Measurements from ENCODE around the gene LARP1B.

Gene LARP1B

DNA sequence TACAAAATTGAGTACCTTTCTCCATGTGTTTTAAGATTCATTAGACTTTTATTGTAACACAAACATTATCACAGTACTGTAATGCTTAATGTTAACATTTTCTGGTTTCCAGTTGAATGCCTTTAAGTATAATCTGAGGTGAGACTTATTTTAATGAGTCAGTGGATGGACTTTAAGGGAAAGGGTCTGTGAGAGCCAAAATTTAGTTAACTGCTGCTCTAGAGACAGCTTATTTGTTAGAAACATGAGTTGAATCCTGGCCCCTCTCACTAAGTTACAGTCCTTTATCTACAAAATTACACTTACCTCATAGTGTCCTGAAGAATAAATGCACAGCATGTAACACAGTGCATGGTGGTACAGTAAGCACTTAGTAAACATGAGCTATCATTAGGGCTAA is 160.5 kb downstream of the LARP1B start:
- TF ChIP-seq MYC (IDR thresholded peaks at IDR 0.05; ENCODE audit: low read depth, low read length) (no peak), POLR2A (IDR thresholded peaks at IDR 0.05; ENCODE audit: extremely low read depth, insufficient read length) (no peak)
- TF ChIP-seq, protein P1, sequence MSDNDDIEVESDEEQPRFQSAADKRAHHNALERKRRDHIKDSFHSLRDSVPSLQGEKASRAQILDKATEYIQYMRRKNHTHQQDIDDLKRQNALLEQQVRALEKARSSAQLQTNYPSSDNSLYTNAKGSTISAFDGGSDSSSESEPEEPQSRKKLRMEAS (IDR thresholded peaks at IDR 0.05; ENCODE audit: low read depth, low read length), result no peak
- DNase-seq (ENCODE audit: low read depth), result no peak
- H3K4me3 ChIP-seq (ENCODE audit: low read depth, low read length), result no peak overlapping the region

DNA sequence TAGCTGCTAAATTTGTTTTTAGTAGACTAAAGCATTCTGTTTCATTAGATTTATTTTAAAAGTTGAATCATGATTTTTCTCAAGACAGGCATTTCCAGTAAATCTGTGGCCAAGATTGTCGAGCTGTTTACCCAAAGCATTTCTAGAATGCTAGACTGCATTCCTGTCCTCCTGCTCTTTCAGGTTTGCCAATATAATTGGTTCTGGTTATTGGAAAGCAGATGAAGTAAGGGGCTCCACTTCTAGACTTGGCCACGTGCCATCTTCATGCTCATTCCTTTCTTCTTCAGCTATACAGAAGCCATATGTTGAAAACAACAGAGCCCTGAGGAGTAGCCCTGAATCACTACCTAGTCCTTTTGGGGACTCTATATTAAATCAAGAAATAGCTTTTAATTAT is 164.0 kb downstream of the LARP1B start:
- DNase-seq (ENCODE audit: low read depth), result no peak
- H3K4me3 ChIP-seq (ENCODE audit: low read depth, low read length), result no peak overlapping the region
- TF ChIP-seq POLR2A (IDR thresholded peaks at IDR 0.05; ENCODE audit: extremely low read depth, insufficient read length), result no peak
- no peak for TF ChIP-seq MYC (IDR thresholded peaks at IDR 0.05; ENCODE audit: low read depth, low read length)
- TF ChIP-seq, protein P2, sequence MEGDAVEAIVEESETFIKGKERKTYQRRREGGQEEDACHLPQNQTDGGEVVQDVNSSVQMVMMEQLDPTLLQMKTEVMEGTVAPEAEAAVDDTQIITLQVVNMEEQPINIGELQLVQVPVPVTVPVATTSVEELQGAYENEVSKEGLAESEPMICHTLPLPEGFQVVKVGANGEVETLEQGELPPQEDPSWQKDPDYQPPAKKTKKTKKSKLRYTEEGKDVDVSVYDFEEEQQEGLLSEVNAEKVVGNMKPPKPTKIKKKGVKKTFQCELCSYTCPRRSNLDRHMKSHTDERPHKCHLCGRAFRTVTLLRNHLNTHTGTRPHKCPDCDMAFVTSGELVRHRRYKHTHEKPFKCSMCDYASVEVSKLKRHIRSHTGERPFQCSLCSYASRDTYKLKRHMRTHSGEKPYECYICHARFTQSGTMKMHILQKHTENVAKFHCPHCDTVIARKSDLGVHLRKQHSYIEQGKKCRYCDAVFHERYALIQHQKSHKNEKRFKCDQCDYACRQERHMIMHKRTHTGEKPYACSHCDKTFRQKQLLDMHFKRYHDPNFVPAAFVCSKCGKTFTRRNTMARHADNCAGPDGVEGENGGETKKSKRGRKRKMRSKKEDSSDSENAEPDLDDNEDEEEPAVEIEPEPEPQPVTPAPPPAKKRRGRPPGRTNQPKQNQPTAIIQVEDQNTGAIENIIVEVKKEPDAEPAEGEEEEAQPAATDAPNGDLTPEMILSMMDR (IDR thresholded peaks at IDR 0.05; ENCODE audit: low read depth, low read length), result no peak
- TF ChIP-seq, protein P1 (IDR thresholded peaks at IDR 0.05; ENCODE audit: low read depth, low read length), result no peak

DNA sequence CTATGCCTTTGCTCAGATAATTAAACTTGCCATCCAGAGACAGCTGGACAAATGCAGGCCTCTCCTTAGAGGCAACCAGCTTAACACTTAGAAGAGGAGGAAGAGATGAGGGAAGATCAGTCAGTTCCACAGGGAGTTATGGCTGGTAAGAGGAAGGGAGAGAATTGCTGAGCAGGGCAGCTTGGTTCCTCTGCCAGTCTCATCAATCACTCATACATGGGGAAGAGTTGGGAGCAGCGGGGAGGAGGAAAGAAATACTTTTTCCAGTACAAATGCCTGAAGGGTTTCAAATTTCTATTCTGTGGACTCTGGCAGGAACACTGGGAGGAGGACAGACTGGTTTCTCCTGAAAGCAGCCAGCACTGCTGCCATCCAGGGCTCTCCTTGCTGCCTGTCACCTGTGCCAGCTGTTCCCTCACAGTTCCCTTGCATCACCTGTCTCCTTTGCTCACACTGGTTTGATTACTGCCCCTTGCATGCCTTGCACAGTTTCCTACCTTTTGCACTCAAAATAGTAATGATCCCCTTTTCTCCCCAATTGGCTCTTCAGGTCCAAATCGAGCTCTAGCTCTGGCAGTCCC is 167.0 kb downstream of the LARP1B start:
- TF ChIP-seq, protein P2 (IDR thresholded peaks at IDR 0.05; ENCODE audit: low read depth, low read length), result no peak
- TF ChIP-seq MYC (IDR thresholded peaks at IDR 0.05; ENCODE audit: low read depth, low read length) (no peak), POLR2A (IDR thresholded peaks at IDR 0.05; ENCODE audit: extremely low read depth, insufficient read length) (no peak)
- TF ChIP-seq, protein P1 (IDR thresholded peaks at IDR 0.05; ENCODE audit: low read depth, low read length), result no peak
- DNase-seq (ENCODE audit: low read depth), result no peak

GRCh38 chr4:128228845-128229795 is 168.0 kb downstream of the LARP1B start:
- DNase-seq (ENCODE audit: low read depth), result no peak
- TF ChIP-seq MYC (IDR thresholded peaks at IDR 0.05; ENCODE audit: low read depth, low read length) (no peak), POLR2A (IDR thresholded peaks at IDR 0.05; ENCODE audit: extremely low read depth, insufficient read length) (no peak)
- TF ChIP-seq, protein P1 (IDR thresholded peaks at IDR 0.05; ENCODE audit: low read depth, low read length), result no peak
- TF ChIP-seq, protein P2 (IDR thresholded peaks at IDR 0.05; ENCODE audit: low read depth, low read length), result no peak
- H3K4me3 ChIP-seq (ENCODE audit: low read depth, low read length), result no peak overlapping the region

More for the DNA sequence above, 167.0 kb downstream of the LARP1B start:
- no peak overlapping the region for H3K4me3 ChIP-seq (ENCODE audit: low read depth, low read length)

DNA sequence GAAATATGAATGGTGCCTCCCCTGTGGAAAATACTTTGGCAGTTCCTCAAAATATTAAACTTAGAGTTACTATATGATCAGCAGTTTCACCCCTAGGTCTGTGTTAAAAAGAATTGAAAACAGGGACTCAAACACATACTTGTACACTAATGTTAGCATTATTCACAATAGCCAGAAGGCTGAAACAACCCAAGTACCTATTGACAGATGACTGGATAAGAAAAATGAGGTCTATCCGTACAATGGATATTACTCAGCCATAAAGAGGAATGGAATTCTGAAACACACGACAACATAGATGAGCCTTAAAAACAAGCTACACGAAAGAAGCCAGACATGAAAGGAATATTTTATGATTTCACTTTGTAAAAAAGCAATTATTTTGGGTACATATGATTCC is 171.6 kb downstream of the LARP1B start:
- H3K4me3 ChIP-seq (ENCODE audit: low read depth, low read length), result no peak overlapping the region
- no peak for DNase-seq (ENCODE audit: low read depth)
- TF ChIP-seq, protein P2 (IDR thresholded peaks at IDR 0.05; ENCODE audit: low read depth, low read length), result no peak
- TF ChIP-seq, protein P1 (IDR thresholded peaks at IDR 0.05; ENCODE audit: low read depth, low read length), result no peak
- TF ChIP-seq MYC (IDR thresholded peaks at IDR 0.05; ENCODE audit: low read depth, low read length), result no peak
- TF ChIP-seq POLR2A (IDR thresholded peaks at IDR 0.05; ENCODE audit: extremely low read depth, insufficient read length), result no peak

DNA sequence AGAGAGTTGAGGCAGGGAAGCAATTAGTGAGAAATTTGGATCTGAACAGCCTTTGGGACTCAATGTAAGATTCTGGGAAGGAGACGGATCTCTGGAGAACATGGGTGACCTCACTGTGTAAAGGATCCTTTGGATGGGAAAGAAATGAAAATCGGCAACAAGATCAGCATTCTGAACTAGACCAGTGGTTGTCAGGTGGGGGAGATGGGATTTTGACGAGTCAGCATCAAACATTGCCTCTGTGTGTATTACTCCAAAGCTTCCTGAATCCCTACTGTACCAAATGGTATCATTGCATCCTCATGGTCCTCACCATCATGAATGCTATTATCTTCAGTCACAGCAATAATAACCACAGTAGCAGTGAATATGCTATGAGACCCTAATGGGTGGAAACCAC is 173.7 kb downstream of the LARP1B start:
- no peak overlapping the region for H3K4me3 ChIP-seq (ENCODE audit: low read depth, low read length)
- DNase-seq (ENCODE audit: low read depth), result no peak
- TF ChIP-seq, protein P2 (IDR thresholded peaks at IDR 0.05; ENCODE audit: low read depth, low read length), result no peak
- TF ChIP-seq POLR2A (IDR thresholded peaks at IDR 0.05; ENCODE audit: extremely low read depth, insufficient read length) (no peak), MYC (IDR thresholded peaks at IDR 0.05; ENCODE audit: low read depth, low read length) (no peak)
- TF ChIP-seq, protein P1 (IDR thresholded peaks at IDR 0.05; ENCODE audit: low read depth, low read length), result no peak
